K562 (cell line): ENCODE measurements around the gene ANK3. TPM values are rescaled to one million over a fixed set of nuclear protein-coding genes. Genes with fewer than 3 reads are reported as not detected.

Experiments
- ARID3B ChIP-seq: fragments of 250-450 bp; sonication (Bioruptor Pico); IDR thresholded peaks from 2 replicates; pipeline ENCODE4 v1.4.0; 2020; ENCODE audit warnings: borderline replicate concordance
- ATF1 ChIP-seq, 2 experiments: fragments of 450-650 bp in 1 of 2; IDR thresholded peaks; 2 replicates each; pipeline ENCODE4 v1.6.1; 2016; ENCODE audit warnings: missing compliant biosample characterization in 1 of 2, missing genetic modification characterization in 1 of 2
- DMBX1 ChIP-seq: fragments of 250-450 bp; sonication (Bioruptor Pico); IDR thresholded peaks from 2 replicates; pipeline ENCODE4 v1.8.0; 2022; ENCODE audit warnings: inconsistent platforms, mild to moderate bottlenecking, moderate library complexity, borderline replicate concordance
- FOXA1 ChIP-seq: fragments of 450-650 bp; IDR thresholded peaks from 2 replicates; pipeline ENCODE4 v1.6.1; 2016; ENCODE audit warnings: mild to moderate bottlenecking, borderline replicate concordance
- FOXA3 ChIP-seq, 2 experiments: fragments of 450-650 bp in 1 of 2; sonication (generic) in 1 of 2; formaldehyde crosslinking; IDR thresholded peaks in 1 of 2; conservative IDR thresholded peaks in 1 of 2; 2 replicates each; pipeline versions ENCODE4 v1.4.0 to v1.8.0; 2020 to 2022; ENCODE audit warnings: mild to moderate bottlenecking in 2 of 2, missing genetic modification reagents in 1 of 2
- HES1 ChIP-seq: fragments of 450-650 bp; IDR thresholded peaks from 2 replicates; pipeline ENCODE4 v1.6.1; 2016; ENCODE audit warnings: low read depth, mild to moderate bottlenecking, moderate library complexity
- JUND ChIP-seq, 2 experiments: IDR thresholded peaks; 2 replicates in 1 of 2; 3 replicates in 1 of 2; pipeline ENCODE4 v1.6.1; 2011; ENCODE audit warnings: borderline replicate concordance in 2 of 2, low read depth in 2 of 2, low read length in 2 of 2, improper control_type of control experiment in 1 of 2, missing biosample characterization in 1 of 2, missing genetic modification characterization in 1 of 2, missing genetic modification reagents in 1 of 2
- L3MBTL2 ChIP-seq: fragments of 450-650 bp; IDR thresholded peaks from 2 replicates; pipeline ENCODE4 v1.6.1; 2016; ENCODE audit warnings: mild to moderate bottlenecking, moderate library complexity
- MYC ChIP-seq, 2 experiments: fragments of 250-450 bp in 1 of 2; sonication (Bioruptor Pico) in 1 of 2; IDR thresholded peaks; 2 replicates each; pipeline versions ENCODE4 v1.5.1 to v1.6.1; 2012 to 2021; ENCODE audit warnings: low read depth in 2 of 2, borderline replicate concordance in 1 of 2, improper control_type of control experiment in 1 of 2, low read length in 1 of 2, mild to moderate bottlenecking in 1 of 2, moderate library complexity in 1 of 2
- PRPF4 ChIP-seq: fragments of 200-400 bp; formaldehyde crosslinking; IDR thresholded peaks from one replicate; pipeline ENCODE4 v1.6.1; 2017; ENCODE audit warnings: low read length, low read depth, mild to moderate bottlenecking; ENCODE audit not compliant: insufficient read depth, poor library complexity, severe bottlenecking
- SMARCC2 ChIP-seq: fragments of 450-650 bp; IDR thresholded peaks from 2 replicates; pipeline ENCODE4 v1.6.1; 2017; ENCODE audit warnings: antibody characterized with exemption, moderate library complexity, mild to moderate bottlenecking, low read depth
- SOX6 ChIP-seq: fragments of 450-650 bp; IDR thresholded peaks from 2 replicates; pipeline ENCODE4 v1.6.1; 2014; ENCODE audit warnings: mild to moderate bottlenecking
- TAF7 ChIP-seq: fragments of 450-650 bp; IDR thresholded peaks from 2 replicates; pipeline ENCODE4 v1.6.1; 2016; ENCODE audit warnings: missing genetic modification characterization, missing compliant biosample characterization
- TCF7 ChIP-seq: sonication (generic); IDR thresholded peaks from 2 replicates; pipeline ENCODE4 v1.6.1; 2016; ENCODE audit warnings: antibody characterized with exemption, borderline replicate concordance
- ZBTB11 ChIP-seq, 3 experiments: fragments of 200-800 bp in 1 of 3; fragments of 250-450 bp in 1 of 3; fragments of 450-650 bp in 1 of 3; sonication (Bioruptor Pico) in 1 of 3; sonication (Bioruptor generic) in 1 of 3; formaldehyde crosslinking in 1 of 3; IDR thresholded peaks; 2 replicates each; pipeline versions ENCODE4 v1.6.1 to v1.8.0; 2016 to 2022; ENCODE audit warnings: mild to moderate bottlenecking in 2 of 3, missing genetic modification characterization in 2 of 3, missing compliant biosample characterization in 1 of 3, moderate library complexity in 1 of 3
- ZNF232 ChIP-seq: sonication (generic); formaldehyde crosslinking; IDR thresholded peaks from 2 replicates; pipeline ENCODE4 v1.8.0; 2022; ENCODE audit warnings: mild to moderate bottlenecking, missing genetic modification reagents
- ZNF395 ChIP-seq: fragments of 200-800 bp; sonication (Bioruptor generic); IDR thresholded peaks from 2 replicates; pipeline ENCODE4 v1.6.1; 2017; ENCODE audit warnings: missing genetic modification characterization, missing compliant biosample characterization
- ZNF551 ChIP-seq: fragments of 250-450 bp; sonication (Bioruptor Pico); IDR thresholded peaks from 2 replicates; pipeline ENCODE4 v1.5.0; 2021; ENCODE audit warnings: mild to moderate bottlenecking, moderate library complexity
- polyA plus RNA-seq, 8 experiments: library from polyadenylated mRNA; depleted of rRNA in 4 of 8; stranded (reverse) in 5 of 8; unstranded in 3 of 8; fragments of >200 nt; fragmentation: Nextera tagmentation in 2 of 8; fragmentation: Illumina TruSeq in 1 of 8; extraction: Ambion mirVana in 2 of 8; extraction: Trizol in 1 of 8; gene quantifications; 2 replicates each; pipeline versions ENCODE4 v1.2.1 to v1.2.3, GENCODE V29; 2011 to 2014; ENCODE audit warnings: inconsistent platforms in 1 of 8, missing spikeins in 1 of 8
- total RNA-seq, 7 experiments: library from RNA; depleted of rRNA in 6 of 7; stranded (reverse); fragments of >200 nt in 6 of 7; fragmentation: Illumina TruSeq in 2 of 7; extraction: Trizol in 2 of 7; gene quantifications; 2 replicates each; pipeline versions ENCODE4 v1.2.1 to v1.2.3, GENCODE V29; 2011 to 2021; ENCODE audit warnings: low replicate concordance in 1 of 7

Gene ANK3
- total and polyA plus RNA-seq, 9 of the 15 experiments (the other 6 are each of a cell fraction or from before 2014, with no cell fraction given), result 10.0 to 32.3 (median 17.9) TPM

GRCh38 chr10:60282771-60283353, 106.8 kb downstream of the ANK3 start (continued):
- TF ChIP-seq HES1 (0 out of 2 replicates have a peak, but pooled peaks have one; percentile 19), TCF7 (no peak), MYC (IDR thresholded peaks at IDR 0.05; ENCODE audit: low read depth, low read length) (peak; percentile 27), MYC (CRISPR knock-in tag; IDR thresholded peaks at IDR 0.05; ENCODE audit: borderline replicate concordance, low read depth) (no peak), JUND (IDR thresholded peaks at IDR 0.05; ENCODE audit: borderline replicate concordance, low read depth, low read length) (peak; percentile 90), JUND (tag; IDR thresholded peaks at IDR 0.05; ENCODE audit: borderline replicate concordance, low read depth, low read length) (peak; percentile 94), SMARCC2 (peak; percentile 80; the same call in 1 of the 2 replicates), ZNF232 (CRISPR knock-in tag) (no peak), PRPF4 (no peak), ARID3B (CRISPR knock-in tag) (no peak), TAF7 (0 out of 2 replicates have a peak, but pooled peaks have one; percentile 20), ZNF551 (no peak), FOXA1 (peak; percentile 79), FOXA3 (CRISPR knock-in tag; conservative IDR thresholded peaks at IDR 0.05 in 1 of 2, IDR thresholded peaks at IDR 0.05 in 1 of 2) (peak; percentile 99 to 100), DMBX1 (CRISPR knock-in tag) (no peak), ATF1 (CRISPR knock-in tag; IDR thresholded peaks at IDR 0.05) (no peak), ATF1 (tag; IDR thresholded peaks at IDR 0.05) (no peak), SOX6 (0 out of 2 replicates have a peak, but pooled peaks have one; percentile 10), ZNF395 (peak; percentile 92), ZBTB11 (CRISPR knock-in tag; IDR thresholded peaks at IDR 0.05) (peak in 1 of 3 experiments; percentile 58; a peak in 1 of 6 replicates), L3MBTL2 (peak; percentile 35; the same call in 1 of the 2 replicates)
